B cell (primary cell): ENCODE data around the gene ANKRD29.

Experiments
- CTCF ChIP-seq: fragments of 200-600 bp; IDR thresholded peaks from one replicate; pipeline ENCODE4 v1.8.0; 2022; ENCODE audit warnings: antibody characterized with exemption, mild to moderate bottlenecking
- EZH2 ChIP-seq: IDR thresholded peaks from 2 replicates; pipeline ENCODE4 v1.6.1; 2012; ENCODE audit warnings: borderline replicate concordance, low read depth, mild to moderate bottlenecking, moderate library complexity, low read length; ENCODE audit not compliant: insufficient read depth, poor library complexity, severe bottlenecking

- TF ChIP-seq CTCF (no peak), EZH2 (no peak)
Measured at GRCh38 chr18:23553887-23554286, 108.8 kb downstream of the ANKRD29 start.
